HG02798 (cell line): ENCODE results near the gene UBASH3B.
"Not testable (repeated sequence)": the region's sequence is repeated elsewhere in the genome, so short reads cannot be mapped to it uniquely, and the experiment has no call there.

Experiments
- ATAC-seq: cut with Tn5 transposase; IDR thresholded peaks from one replicate; pipeline ENCODE4 v1.9.1; 2021; ENCODE audit warnings: mild to moderate bottlenecking; ENCODE audit not compliant: unreplicated experiment, poor library complexity

The UBASH3B gene

DNA sequence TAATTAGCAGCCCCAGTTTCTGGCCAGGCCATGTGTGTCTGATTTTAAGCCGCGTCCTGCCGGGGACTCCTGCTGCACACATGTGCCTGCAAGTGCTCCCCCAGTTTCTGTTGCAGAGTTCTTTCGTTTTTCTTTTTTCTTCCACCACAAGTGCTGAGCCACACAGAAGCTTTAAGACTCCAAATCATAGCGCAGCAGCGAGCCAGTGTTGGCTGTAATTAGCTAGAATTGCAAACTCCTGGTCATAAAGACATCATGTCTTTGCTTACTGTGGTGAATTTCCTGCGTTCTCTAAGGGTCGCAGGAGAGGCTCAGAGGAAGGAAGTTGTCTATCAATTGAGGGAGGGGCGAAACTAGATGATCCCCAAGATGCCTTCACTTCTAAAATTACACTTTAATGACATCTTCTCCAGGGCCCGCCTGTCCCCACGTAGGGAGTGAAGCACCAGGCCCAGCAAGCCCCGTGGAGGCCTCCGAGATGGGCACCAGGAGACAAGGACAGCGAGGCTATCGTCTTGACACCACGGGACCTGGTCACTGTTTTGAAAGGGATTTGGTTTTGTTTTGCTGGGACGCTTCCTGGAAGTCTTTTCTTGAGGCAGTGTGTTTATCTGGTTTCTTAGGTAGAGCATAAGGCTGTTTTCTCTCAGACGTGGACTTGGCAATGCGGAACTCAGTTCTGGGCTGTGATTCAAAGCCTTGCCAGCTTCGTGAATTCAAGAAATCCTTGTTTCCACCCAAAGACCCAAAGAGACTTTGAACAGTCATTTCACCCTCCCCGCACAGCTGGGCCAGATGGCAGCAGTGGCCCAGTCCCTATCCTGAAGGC is 71.8 kb downstream of the UBASH3B start:
- ATAC-seq, result peak; percentile 81

DNA sequence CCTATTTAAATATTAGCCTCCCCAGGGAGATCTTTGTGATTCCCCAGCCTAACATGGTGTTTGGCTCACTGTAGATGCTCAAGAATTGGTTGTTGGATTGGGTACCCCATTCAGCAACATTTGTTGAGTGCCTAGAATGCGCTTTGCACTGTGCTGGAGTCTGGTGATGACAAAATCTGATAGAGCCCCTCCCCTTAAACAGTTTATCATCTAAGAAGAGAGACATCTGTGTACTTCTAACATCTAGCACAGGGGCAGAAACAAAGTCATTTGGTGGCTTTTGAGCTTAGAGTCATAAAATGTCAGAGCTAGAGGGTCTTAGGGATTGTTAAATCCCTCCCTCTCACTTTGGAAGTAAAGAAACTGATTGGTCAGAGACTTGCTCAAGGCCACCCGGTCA is 73.0 kb downstream of the UBASH3B start:
- no peak for ATAC-seq

DNA sequence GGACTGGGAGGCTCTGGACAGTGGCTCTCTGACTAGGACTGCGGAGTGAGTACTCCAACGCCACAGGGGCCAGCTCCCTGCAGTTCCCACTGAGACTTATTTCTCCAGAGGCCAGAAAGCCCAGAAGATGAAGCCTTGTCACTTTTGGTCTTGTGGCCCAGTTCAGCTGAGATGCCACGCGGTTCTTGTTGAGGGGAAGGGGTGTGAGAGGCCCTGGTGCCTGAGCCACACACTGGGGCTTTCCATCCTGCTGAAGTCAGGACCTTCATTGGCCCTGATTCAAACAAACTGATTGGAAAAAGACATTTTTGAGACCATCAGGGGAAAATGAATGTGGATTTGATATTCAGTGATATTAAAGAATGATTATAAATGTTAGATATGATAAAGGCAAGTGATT is 73.6 kb downstream of the UBASH3B start:
- no peak for ATAC-seq

DNA sequence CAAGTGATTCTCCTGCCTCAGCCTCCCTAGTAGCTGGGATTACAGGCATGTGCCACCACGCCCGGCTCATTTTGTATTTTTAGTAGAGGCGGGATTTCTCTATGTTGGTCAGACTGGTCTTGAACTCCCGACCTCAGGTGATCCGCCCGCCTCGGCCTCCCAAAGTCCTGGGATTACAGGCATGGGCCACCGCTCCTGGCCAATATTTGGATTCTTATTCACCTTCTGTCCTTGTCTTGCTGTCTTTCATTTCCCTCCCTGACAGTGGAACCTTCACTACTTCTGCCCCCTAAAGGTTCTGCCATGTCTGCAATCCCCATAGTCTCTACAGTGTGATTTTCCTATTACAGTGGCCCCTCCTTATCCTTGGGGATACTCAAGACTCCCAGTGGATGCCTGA is 75.2 kb downstream of the UBASH3B start:
- ATAC-seq, result not testable (repeated sequence)

DNA sequence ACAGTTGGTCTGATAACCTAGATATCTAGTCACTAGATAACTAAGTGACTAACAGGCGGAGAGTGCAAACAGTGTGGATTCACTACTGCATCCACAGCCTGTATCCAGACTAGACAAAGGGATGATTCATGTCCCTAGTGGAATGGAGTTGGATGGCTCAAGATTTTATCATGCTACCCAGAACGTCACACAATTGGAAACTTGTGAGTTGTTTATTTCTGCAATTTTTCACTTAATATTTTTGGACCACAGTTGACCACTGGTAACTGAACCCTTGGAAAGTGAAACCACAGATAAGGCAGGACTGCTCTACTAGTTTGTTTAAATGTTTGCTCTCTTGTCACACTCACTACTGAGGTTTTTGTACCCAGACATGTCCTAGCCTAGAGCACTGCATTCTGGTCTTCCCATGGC is 76.0 kb downstream of the UBASH3B start:
- ATAC-seq, result no peak

DNA sequence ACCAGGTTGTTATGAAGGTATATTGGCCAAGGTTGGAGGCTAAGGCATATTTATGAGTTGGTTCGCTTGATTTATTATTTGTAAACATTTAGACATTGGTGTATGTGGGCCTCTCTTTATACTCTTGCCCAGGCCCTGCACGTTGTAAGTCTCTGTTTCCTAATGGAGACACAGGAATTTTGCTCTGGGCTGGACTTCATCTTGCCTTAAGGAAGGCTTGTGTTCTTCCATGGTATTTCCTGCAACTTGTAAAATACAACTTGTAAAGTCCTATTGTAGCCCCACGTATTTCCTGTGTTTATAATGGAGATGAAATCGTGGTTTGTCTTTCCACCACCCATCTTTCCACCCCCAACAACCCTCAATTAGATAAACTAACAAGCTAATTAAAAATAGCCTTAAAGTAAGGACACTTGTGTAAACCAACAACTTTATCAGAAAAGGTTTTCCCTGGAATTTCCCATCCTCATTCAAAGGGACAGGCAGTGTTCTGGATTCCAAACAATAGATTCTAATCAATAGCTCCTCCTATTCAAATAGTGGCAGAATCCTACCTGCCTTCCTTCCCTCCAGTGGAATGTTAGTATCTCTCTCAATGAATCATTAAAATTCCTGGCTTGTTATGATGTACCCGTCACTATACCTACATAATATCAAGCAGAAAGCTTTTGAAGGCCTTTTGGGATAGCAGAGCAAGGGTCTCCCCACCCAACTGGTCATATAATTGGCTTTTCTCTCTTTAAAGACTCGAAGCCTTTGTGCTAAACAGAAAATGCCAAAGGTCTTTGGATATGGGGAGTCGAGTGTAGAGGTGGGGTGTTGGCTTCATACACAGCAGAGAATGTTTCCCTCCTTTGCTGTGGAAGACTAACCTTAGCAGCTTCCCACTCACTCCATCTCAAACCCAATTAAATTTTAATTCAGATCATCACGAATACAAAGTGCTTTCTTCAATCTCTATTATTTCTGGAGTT is 77.1 kb downstream of the UBASH3B start:
- ATAC-seq, result no peak

DNA sequence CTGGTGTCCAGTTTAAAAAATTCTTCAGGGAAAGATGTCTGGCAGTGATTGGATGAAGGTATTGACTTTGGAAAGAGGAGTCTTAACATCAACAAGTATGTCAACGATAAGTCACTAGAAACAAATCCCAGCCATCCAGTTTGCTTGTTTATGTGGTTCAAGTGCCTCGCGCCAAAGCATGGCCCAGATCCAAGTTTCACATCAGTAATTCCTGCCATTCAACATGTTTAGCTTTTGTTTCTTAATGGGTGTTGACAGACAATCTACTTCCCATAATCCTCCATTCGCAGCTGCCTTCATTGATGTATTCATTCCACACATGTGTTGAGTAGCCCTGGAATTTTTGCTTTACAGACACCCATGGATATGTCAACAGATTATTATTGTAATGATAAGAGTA is 77.8 kb downstream of the UBASH3B start:
- no peak for ATAC-seq

DNA sequence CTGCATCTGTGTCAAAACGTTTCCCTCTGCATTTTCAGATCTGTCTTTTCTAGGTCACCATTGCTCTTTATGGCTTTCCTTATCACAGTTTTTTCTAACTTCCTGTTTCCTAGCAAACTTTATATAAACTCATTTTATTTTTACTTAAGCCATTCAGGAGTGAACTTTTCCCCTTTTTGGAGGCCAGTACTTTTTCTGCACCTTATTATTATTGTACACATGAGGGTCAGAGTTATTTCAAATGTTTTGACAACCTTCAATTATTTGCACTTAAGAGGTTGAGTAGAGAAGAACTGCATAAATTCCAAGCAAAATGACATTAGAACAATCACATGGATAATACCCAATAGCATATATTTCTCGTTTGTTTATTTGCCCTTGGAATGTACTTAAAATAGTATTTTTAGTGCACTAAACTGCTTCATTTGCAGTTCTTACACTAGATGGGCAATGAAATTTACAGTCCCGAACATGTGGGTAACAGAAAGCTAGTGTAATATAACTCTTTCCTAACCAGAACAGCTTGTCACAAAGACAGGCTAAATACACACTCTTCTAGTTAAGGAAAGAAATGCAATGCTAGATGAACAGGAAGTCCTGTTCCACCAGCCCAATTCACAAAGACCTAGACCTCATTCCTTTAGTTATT is 79.5 kb downstream of the UBASH3B start:
- no peak for ATAC-seq

DNA sequence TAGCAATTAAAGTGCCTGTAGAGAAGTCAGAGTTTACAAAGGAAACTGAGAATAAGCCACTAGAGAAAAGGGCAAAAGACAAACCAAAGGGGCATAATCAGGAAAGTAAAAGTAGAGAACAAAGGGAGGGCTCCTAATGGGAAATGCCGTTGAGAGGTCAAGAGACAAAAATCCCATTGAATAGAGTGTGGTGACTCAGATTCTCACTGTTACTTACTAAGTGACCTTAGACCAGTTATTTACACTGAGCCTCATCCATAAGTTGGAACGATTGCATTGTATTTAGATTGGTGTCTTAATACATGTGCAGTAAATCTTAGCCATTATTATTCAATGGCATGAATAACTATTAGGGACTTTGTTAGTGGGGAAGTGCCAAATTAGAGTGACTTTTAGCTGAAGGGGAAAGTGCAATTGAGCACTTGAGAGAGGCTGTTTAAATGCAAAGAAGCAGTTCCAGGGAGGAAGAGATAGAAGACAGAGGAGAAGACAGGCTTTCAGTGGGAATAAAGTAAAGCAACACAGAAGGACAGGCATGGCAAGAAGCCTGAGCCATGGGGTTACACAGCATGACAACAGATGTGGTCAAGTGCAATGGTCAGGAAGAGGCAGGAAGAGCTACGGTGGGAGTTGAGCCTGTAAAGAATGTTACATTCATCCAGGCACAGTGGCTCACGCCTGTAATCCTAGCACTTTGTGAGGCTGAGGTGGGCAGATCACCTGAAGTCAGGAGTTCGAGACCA is 82.6 kb downstream of the UBASH3B start:
- ATAC-seq, result no peak

DNA sequence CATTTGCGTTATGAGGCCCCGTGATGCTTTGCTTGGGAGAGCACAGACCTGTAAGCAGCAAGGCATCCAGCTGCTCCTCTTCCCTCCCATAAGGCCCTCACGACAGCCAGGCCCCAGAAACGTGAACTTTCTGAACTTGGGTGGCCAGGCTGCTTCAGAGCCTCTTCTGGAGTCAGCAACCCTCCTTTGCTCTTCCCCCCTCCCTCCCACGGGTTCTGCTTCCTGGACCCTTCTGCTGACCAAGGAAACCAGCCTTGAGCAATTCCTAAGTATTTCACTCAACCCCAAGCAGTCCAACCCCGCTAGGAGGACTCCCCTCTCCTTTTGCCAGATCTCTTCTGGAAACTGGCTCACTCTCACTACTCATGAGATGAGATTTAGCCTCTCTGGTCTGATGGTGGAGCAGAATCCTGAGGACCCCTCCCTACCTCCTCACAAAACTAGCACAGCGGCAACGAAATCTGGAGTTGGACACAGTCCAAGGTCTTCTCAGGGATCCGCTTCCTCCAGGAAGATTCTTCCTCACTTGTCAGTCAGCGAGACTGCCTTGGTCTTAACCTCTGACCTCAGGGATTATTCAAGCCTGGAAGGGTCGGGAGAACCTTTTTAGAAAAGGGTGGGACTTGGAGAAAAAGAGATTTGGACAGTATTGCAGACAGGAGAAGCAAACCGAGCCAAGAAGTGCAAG is 86.2 kb downstream of the UBASH3B start:
- ATAC-seq, result no peak

DNA sequence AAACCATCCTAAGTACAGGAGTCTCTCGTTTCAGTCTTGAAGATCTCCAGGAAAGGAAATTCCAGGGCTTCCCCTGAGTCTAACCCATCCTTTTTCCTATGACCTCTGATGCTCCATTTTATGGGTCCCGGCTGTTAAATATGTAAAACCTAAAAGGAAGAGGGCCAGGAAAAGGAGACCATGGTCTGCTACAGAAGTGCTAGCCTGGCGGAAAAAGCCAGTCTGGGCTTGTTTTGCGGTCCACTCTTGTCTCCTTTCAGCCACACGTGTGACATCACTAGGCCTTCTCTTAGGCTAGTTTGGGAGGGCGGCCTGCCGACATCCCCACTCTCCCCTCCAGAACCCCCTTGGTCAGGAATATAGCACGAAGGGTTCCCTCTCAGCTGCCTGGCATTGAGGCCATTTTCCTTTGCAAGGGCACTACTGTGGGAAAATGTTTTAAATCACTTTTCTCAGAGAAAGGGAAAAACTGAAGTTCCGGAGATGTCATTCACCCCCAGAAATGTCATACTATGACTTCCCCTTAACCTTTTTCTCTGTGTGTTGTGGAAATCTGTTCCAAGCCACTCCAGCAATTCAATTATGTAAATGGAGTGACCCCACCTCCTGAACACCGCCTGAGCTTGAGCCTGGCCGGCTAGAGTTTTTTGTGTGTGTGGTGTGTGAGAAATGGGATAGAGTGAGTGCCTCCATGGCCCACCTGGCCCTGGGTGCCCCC is 86.9 kb downstream of the UBASH3B start:
- ATAC-seq, result no peak

DNA sequence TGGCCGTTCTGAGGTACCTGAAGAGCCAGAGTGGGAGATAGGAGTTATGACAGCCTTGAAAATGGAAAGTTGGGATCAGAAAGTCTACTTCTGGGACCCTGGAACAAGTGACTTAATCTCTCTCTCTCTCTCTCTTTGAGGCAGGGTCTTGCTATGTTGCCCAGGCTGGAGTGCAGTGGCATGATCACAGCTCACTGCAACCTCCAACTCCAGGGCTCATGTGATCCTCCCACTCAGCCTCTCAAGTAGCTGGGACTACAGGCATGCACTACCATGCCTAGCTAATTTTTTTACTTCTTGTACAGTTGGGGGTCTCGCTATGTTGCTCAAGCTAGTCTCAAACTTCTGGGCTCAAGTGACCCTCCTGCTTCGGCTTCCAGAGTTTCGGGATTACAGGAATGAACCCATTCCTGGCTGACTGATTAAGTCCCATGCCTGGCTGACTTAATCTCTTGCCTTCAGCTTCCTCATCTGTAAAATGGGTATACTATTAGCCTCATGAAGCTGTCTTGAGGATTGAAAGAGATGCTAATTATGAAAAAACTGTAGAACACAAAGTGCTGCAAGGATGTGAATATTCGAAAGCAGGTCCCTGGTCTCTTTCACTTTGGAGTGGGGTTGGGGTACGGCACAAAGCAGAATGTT is 87.7 kb downstream of the UBASH3B start:
- ATAC-seq, result no peak

DNA sequence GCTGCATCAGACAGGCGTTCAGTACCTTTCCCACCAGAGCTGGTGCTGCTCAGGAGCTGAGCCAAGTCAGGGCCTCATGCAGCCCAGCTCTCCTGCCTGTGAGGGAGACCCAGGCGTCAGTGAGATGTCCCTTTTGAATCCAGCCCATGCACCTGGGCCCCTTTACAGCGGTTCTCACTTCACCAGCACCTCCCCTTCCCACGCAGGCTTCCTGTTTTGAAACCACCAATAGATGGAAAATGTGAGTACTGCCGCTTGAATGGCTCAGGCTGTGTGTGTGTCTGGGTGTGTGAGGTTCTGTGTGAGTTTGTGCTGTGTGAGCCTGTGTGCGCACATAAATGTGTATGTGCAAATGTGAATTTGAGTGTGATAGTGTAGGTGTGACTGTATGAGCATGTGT is 88.4 kb downstream of the UBASH3B start:
- peak; percentile 46 for ATAC-seq

DNA sequence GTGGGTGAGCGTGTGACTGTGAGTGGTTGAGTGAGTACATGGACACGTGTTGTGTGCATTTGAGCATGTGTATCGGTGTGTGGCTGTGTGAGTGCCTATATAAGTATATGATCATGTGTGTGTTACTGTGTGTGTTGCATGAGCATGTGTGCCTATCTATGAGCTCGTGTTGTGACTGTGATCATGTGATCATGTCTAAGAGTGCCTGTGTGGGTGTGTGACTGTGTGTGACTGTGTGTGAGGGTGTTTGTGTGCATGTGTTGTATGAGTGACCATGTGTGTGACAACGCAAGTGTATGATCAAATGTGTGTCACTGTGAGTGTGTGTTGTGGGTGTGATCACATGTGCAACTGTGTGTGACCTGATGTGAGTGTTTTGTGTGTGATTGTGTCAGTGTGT is 88.8 kb downstream of the UBASH3B start:
- ATAC-seq, result peak; percentile 1

DNA sequence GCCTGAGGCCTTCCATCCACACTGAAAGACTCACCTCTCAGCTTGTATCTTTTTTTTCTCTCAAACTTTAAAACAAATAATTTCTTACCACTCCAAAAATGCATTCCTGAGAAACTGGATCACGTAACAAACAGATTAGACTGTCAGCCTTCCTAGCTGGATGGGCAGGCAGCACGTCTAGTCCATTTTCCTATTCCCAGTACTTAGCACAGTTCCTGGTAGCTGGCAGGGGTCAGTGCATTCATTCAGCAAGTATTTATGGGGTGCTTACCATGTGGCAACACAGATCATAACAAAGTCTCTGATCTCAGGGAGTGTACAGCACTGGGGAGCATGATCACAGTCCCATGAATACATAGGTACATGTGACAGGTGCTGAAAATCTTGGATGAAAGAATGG is 89.6 kb downstream of the UBASH3B start:
- ATAC-seq, result no peak

DNA sequence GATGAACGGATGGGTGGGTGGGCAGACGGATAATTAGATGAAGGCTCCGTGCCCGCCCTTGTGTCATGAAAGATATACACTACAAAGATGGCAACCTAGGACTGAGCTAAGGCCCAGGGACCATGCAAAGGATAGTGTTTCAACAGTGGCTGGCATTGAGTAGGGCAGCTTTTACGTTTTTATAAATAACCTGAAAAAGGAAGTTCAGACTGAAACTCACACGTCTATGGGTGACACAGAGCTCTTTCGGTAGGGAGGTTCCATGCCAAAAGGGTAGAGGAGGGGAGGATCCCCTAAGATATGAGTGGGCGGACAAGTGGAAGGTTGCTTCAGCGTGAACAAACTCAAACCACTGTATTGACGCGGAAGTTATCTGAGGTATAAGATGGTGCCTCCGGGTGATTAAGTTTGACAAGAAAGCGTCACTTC is 90.5 kb downstream of the UBASH3B start:
- ATAC-seq, result peak; percentile 76

DNA sequence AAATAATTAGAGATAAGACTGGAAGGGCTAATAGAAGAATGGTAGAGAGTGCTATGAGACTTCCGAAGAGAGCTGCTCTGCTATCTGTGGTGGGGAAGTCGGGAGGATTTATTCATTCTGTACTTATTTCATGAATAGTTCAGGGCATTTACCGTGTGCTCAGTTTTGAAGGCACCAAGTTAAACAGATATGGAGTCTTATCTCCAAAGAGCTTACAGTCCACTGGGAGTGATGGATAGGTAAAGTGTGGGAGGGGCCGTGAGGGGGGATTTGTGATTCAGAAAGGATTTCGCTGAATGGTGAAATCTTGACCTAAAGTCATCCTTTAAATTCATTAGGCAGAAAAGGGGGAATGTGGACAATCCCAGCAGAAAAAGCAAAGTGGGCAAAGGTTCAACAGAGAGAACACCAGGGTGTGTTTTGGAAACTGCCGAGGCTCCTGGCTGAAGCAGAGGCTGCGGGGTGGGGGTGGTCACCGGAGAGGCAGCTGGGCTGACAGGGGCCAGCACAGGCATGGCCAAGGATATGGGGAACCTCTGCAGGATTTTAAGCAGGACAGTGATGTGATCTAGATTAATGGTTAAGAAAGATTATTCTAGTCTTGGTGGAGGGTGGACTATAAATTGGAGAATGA is 91.2 kb downstream of the UBASH3B start:
- ATAC-seq, result no peak

DNA sequence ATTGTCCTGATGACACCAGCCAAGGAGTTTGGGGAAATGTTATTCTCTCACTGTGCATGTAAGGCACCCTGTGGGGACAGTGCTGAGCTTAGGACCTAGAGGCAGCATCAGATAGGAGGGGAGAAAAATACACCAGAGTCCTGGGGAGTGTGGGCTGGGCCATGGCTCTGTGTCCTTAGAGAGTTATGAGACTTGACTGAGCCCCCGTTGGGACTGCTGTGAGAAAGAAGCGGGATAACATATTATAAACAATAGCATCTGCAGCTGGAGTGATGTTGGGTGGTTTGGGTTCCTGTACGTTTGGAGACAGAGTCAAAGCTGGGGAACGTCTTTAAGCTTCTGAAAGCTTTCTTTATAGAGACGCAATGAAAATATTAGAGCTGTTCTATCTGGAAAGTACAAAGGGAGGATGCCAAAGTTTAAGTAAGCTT is 91.8 kb downstream of the UBASH3B start:
- no peak for ATAC-seq
